Endothelial cell (in vitro differentiated cells): ENCODE results near the gene FABP6. TPM values are rescaled to one million over a fixed set of nuclear protein-coding genes. Genes with fewer than 3 reads are reported as not detected.

Experiments
- DNase-seq: peaks from one replicate; pipeline ENCODE4 v3.0.0; 2021; ENCODE audit warnings: low spot score
- H3K27ac Mint-ChIP-seq: one replicate; pipeline ENCODE4 v1.8.0; 2021; ENCODE audit warnings: mixed read lengths, inconsistent platforms; ENCODE audit not compliant: unreplicated experiment
- H3K27me3 Mint-ChIP-seq: one replicate; pipeline ENCODE4 v1.8.0; 2021; ENCODE audit warnings: mild to moderate bottlenecking, moderate library complexity, mixed read lengths, inconsistent platforms; ENCODE audit not compliant: unreplicated experiment
- H3K36me3 Mint-ChIP-seq: one replicate; pipeline ENCODE4 v1.8.0; 2021; ENCODE audit warnings: mild to moderate bottlenecking, low read depth, mixed read lengths, inconsistent platforms; ENCODE audit not compliant: unreplicated experiment
- H3K4me1 Mint-ChIP-seq: one replicate; pipeline ENCODE4 v1.8.0; 2021; ENCODE audit warnings: mild to moderate bottlenecking, mixed read lengths, inconsistent platforms; ENCODE audit not compliant: unreplicated experiment
- H3K4me3 Mint-ChIP-seq: one replicate; pipeline ENCODE4 v1.8.0; 2021; ENCODE audit warnings: mild to moderate bottlenecking, mixed read lengths, inconsistent platforms; ENCODE audit not compliant: unreplicated experiment
- H3K9me3 Mint-ChIP-seq: one replicate; pipeline ENCODE4 v1.8.0; 2021; ENCODE audit warnings: mixed read lengths, inconsistent platforms; ENCODE audit not compliant: unreplicated experiment
- total RNA-seq: library from RNA; stranded (reverse); fragmentation: NEBNext Ultra II Directional; extraction: Animal tissue kit (Norgen Biotek cat#: 25700); gene quantifications from one replicate; pipeline ENCODE4 v1.2.1, GENCODE V29; 2021; ENCODE audit not compliant: unreplicated experiment
- TF ChIP-seq, protein P1 (sequence below): fragments of 200-600 bp; sonication (generic); IDR thresholded peaks from one replicate; pipeline ENCODE4 v1.5.0; 2021; ENCODE audit warnings: antibody characterized with exemption; ENCODE audit not compliant: unreplicated experiment

Gene FABP6
- total RNA-seq, 1 donor from 2014 or later, result 1.2 TPM

DNA sequence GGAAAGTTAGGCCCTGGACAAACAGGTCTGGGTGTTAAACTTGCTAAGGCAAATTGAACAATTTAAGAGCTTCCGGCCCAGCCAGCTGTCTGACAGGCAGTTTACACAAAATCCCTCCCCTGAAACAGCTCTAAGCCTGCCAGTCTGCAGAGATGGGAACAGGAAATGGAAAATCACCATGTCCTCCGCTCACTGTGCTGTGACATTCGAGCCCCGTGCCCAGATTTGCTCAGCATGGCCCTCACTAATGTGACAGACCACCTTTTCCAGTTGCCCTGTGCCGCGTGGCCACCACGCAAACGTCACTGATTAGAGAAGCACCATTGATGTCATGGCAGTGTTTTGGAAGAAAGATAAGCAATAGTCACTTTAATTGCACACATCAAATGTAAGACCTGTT, 42.1 kb downstream of the FABP6 start:
- Mint-ChIP-seq H3K9me3 (no peaks in the 10 kb centered on the region), H3K36me3 (peaks cover 33% of the 10 kb centered on the region), H3K4me1 (peaks cover 53% of the 10 kb centered on the region), H3K4me3 (peak overlapping the region; percentile 73), H3K27ac (peak overlapping the region; percentile 97), H3K27me3 (peaks cover 6% of the 10 kb centered on the region)
- TF ChIP-seq, protein P1, sequence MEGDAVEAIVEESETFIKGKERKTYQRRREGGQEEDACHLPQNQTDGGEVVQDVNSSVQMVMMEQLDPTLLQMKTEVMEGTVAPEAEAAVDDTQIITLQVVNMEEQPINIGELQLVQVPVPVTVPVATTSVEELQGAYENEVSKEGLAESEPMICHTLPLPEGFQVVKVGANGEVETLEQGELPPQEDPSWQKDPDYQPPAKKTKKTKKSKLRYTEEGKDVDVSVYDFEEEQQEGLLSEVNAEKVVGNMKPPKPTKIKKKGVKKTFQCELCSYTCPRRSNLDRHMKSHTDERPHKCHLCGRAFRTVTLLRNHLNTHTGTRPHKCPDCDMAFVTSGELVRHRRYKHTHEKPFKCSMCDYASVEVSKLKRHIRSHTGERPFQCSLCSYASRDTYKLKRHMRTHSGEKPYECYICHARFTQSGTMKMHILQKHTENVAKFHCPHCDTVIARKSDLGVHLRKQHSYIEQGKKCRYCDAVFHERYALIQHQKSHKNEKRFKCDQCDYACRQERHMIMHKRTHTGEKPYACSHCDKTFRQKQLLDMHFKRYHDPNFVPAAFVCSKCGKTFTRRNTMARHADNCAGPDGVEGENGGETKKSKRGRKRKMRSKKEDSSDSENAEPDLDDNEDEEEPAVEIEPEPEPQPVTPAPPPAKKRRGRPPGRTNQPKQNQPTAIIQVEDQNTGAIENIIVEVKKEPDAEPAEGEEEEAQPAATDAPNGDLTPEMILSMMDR, result no peak
- peak; percentile 43 for DNase-seq

DNA sequence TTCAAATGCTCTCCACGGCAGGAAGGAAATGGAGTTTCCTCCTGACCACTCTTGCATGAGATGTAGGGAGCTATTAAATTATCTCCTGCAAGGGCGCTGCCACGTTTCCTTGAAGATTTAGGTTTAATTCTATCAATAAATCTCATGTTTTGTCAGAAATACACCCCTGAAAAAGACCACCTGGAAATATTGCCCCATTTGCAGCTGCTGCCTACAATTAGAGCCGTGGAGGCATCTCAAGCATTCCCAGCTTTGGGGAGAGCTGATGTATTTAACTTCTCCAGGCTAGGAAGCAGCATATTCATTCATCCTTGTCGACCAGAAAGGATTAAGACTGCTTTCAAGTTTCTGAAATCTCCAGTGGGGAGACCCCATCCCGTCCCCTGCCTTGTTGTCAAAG, 42.5 kb downstream of the FABP6 start:
- TF ChIP-seq, protein P1, result no peak
- H3K4me3 Mint-ChIP-seq, result peak overlapping the region; percentile 73
- H3K27ac Mint-ChIP-seq, result peak overlapping the region; percentile 97
- DNase-seq, result no peak
- H3K27me3 Mint-ChIP-seq, result peaks cover 6% of the 10 kb centered on the region
- H3K36me3 Mint-ChIP-seq, result peaks cover 31% of the 10 kb centered on the region
- H3K9me3 Mint-ChIP-seq, result no peaks in the 10 kb centered on the region
- H3K4me1 Mint-ChIP-seq, result peaks cover 48% of the 10 kb centered on the region

DNA sequence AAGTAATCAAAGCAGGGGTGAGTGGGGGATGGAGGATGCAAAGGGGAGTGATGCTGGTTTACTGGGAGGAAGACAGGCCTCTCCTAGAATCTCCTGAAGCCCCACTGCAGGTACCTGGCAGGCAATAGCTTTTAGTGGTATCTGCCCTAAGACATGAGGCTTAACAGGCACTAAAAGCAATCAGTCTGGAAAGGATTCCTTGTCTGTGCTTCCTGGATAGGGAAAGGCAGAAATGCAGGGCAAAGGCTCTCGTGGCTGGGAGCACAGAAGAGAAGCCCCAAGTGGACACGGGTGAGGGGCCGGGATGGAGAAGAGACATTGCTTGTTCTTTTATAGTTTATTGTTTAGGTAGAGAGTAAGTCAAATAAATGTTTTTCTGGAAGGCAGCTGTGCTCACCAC, 43.0 kb downstream of the FABP6 start:
- peaks cover 50% of the 10 kb centered on the region for H3K4me1 Mint-ChIP-seq
- DNase-seq, result no peak
- TF ChIP-seq, protein P1, result no peak
- no peak overlapping the region for H3K4me3 Mint-ChIP-seq
- no peaks in the 10 kb centered on the region for H3K9me3 Mint-ChIP-seq
- peaks cover 32% of the 10 kb centered on the region for H3K36me3 Mint-ChIP-seq
- peaks cover 6% of the 10 kb centered on the region for H3K27me3 Mint-ChIP-seq
- H3K27ac Mint-ChIP-seq, result peak overlapping the region; percentile 97

GRCh38 chr5:160272889-160273288, 43.6 kb downstream of the FABP6 start:
- Mint-ChIP-seq H3K4me3 (no peak overlapping the region), H3K9me3 (no peaks in the 10 kb centered on the region), H3K27me3 (peaks cover 4% of the 10 kb centered on the region), H3K27ac (peak overlapping the region; percentile 97), H3K36me3 (peaks cover 30% of the 10 kb centered on the region), H3K4me1 (peaks cover 49% of the 10 kb centered on the region)
- TF ChIP-seq, protein P1, result no peak
- DNase-seq, result no peak

GRCh38 chr5:160274483-160274931, 45.2 kb downstream of the FABP6 start:
- H3K27ac Mint-ChIP-seq, result peak overlapping the region; percentile 19
- no peak for DNase-seq
- TF ChIP-seq, protein P1, result no peak
- H3K9me3 Mint-ChIP-seq, result no peaks in the 10 kb centered on the region
- H3K4me3 Mint-ChIP-seq, result no peak overlapping the region
- H3K36me3 Mint-ChIP-seq, result peaks cover 32% of the 10 kb centered on the region
- H3K4me1 Mint-ChIP-seq, result peaks cover 38% of the 10 kb centered on the region
- H3K27me3 Mint-ChIP-seq, result no peaks in the 10 kb centered on the region
